GM18873 (cell line): ENCODE results near the gene RAB28.

ENCODE experiments used
- ATAC-seq: cut with Tn5 transposase; IDR thresholded peaks from one replicate; pipeline ENCODE4 v1.9.1; 2021; ENCODE audit warnings: mild to moderate bottlenecking, moderate library complexity, moderate number of reproducible peaks; ENCODE audit not compliant: unreplicated experiment, low FRiP score

Gene RAB28

DNA sequence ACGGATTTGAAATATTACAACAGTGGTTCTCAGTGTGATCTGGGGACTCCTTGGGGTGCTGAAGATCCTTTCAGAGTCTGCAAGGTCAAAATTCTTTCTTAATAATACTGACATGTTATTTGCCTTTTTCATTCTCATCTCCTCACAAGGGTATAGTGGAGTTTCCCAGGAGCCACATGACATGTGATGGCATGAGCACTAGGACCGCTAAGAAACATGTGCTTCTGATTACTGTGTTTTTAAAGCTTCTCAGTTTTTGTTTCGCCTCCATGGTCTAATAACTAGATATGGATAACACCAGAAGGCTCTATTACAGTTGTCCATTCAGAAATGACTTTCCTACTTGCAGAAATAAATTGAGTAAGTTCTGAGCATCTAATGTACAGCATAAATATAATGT is 156.1 kb downstream of the RAB28 start:
- ATAC-seq, result no peak

GRCh38 chr4:13325744-13326143 is 158.4 kb downstream of the RAB28 start:
- no peak for ATAC-seq

DNA sequence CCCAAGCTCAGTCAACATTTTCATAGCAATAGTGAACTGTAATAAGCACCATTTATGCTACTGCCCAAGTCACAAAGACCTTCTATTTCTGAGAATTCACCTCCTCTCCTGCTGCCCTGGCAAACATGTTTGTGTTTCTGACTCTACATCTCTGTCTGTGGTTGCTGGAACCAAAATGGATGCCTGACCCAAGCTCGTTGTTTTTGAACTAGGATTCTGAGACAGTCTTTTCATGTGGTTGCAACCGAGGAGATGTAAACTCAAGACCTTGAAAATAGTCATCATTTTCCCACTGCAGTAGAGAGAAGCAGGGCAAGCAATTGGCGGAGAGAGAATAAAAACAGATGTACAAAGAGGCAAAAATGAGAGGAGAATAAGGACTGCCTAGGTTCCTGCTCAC is 160.2 kb downstream of the RAB28 start:
- no peak for ATAC-seq

- no peak for ATAC-seq
These were observed 161.4 kb downstream of the RAB28 start for GRCh38 chr4:13322681-13323101.
